Neural cell (in vitro differentiated cells): ENCODE results near the gene HOPX. TPM values are rescaled to one million over a fixed set of nuclear protein-coding genes. Genes with fewer than 3 reads are reported as not detected.
A peak's percentile ranks its signal among the peaks of the same experiment; 100 is the strongest.

Experiments
- H2AFZ ChIP-seq: fragments of 200-600, 300-800 bp; sonication (generic), shearing (Covaris generic); 2 replicates; pipeline ENCODE4 v1.6.0; 2014; ENCODE audit warnings: low read depth, mild to moderate bottlenecking, antibody characterized with exemption, low read length, moderate library complexity
- H3F3A ChIP-seq: fragments of 200-600 bp; shearing (Covaris generic); 2 replicates; pipeline ENCODE4 v1.6.1; 2016; ENCODE audit warnings: mild to moderate bottlenecking, moderate library complexity, mixed read lengths, antibody characterized with exemption, low read length; ENCODE audit not compliant: insufficient read depth, poor library complexity, severe bottlenecking
- H3K27ac ChIP-seq: fragments of 200-600, 300-800 bp; sonication (generic), shearing (Covaris generic); 2 replicates; pipeline ENCODE4 v1.5.1; 2014; ENCODE audit warnings: mild to moderate bottlenecking, low read length, moderate library complexity
- H3K27me3 ChIP-seq: fragments of 300-800, 200-600 bp; sonication (generic), shearing (Covaris generic); 2 replicates; pipeline ENCODE4 v1.6.0; 2014; ENCODE audit warnings: mild to moderate bottlenecking, low read depth, low read length, moderate library complexity; ENCODE audit not compliant: insufficient read depth
- H3K36me3 ChIP-seq: fragments of 300-800, 200-600 bp; sonication (generic), shearing (Covaris generic); 2 replicates; pipeline ENCODE4 v1.5.1; 2014; ENCODE audit warnings: mild to moderate bottlenecking, antibody characterized with exemption, low read length, moderate library complexity; ENCODE audit not compliant: insufficient read depth
- H3K4me2 ChIP-seq: fragments of 300-800, 200-600 bp; sonication (generic), shearing (Covaris generic); 2 replicates; pipeline ENCODE4 v1.6.0; 2014; ENCODE audit warnings: mild to moderate bottlenecking, low read length
- H3K4me3 ChIP-seq: fragments of 300-800, 200-600 bp; sonication (generic), shearing (Covaris generic); 2 replicates; pipeline ENCODE4 v1.5.1; 2014; ENCODE audit warnings: mild to moderate bottlenecking, low read length, moderate library complexity
- H3K79me2 ChIP-seq: fragments of 200-600 bp; shearing (Covaris generic); replicated peaks from 2 replicates; pipeline ENCODE4 v1.6.0; 2014; ENCODE audit warnings: mild to moderate bottlenecking, low read length, moderate library complexity; ENCODE audit not compliant: insufficient read depth
- H3K9ac ChIP-seq: fragments of 300-800, 200-600 bp; sonication (generic), shearing (Covaris generic); 2 replicates; pipeline ENCODE4 v1.6.1; 2016; ENCODE audit warnings: mild to moderate bottlenecking, low read length, mixed read lengths
- H3K9me2 ChIP-seq: fragments of 200-600 bp; shearing (Covaris generic); 2 replicates; pipeline ENCODE4 v1.6.1; 2016; ENCODE audit warnings: mild to moderate bottlenecking, low read length, mixed read lengths; ENCODE audit not compliant: insufficient read depth
- H3K9me3 ChIP-seq: fragments of 200-600, 300-800 bp; sonication (generic), shearing (Covaris generic); 2 replicates; pipeline ENCODE4 v1.6.1; 2016; ENCODE audit warnings: mild to moderate bottlenecking, mixed run types, low read length, moderate library complexity, mixed read lengths
- H4K20me1 ChIP-seq: fragments of 200-600 bp; shearing (Covaris generic); 2 replicates; pipeline ENCODE4 v1.6.1; 2016; ENCODE audit warnings: mild to moderate bottlenecking, mixed run types; ENCODE audit not compliant: insufficient read depth
- CTCF ChIP-seq: fragments of 450-650 bp; IDR thresholded peaks from 2 replicates; pipeline ENCODE4 v1.5.1; 2014; ENCODE audit warnings: antibody characterized with exemption, mild to moderate bottlenecking, moderate library complexity; ENCODE audit not compliant: poor library complexity, severe bottlenecking
- EP300 ChIP-seq: fragments of 450-650 bp; conservative IDR thresholded peaks from 2 replicates; pipeline ENCODE4 v1.6.1; 2014; ENCODE audit warnings: antibody characterized with exemption, mild to moderate bottlenecking, moderate library complexity; ENCODE audit not compliant: poor library complexity, severe bottlenecking
- EZH2 ChIP-seq: fragments of 200-600, 300-800 bp; shearing (Covaris generic), sonication (generic); IDR thresholded peaks from 2 replicates; pipeline ENCODE4 v1.6.1; 2014; ENCODE audit warnings: antibody characterized with exemption, low read length, borderline replicate concordance, mild to moderate bottlenecking; ENCODE audit not compliant: insufficient read depth, poor library complexity, severe bottlenecking
- MXI1 ChIP-seq: fragments of 450-650 bp; conservative IDR thresholded peaks from 2 replicates; pipeline ENCODE4 v1.6.1; 2014; ENCODE audit warnings: antibody characterized with exemption, mild to moderate bottlenecking; ENCODE audit not compliant: poor library complexity, severe bottlenecking
- POLR2AphosphoS5 ChIP-seq: IDR thresholded peaks from 2 replicates; pipeline ENCODE4 v1.6.1; 2012
- RAD21 ChIP-seq: fragments of 450-650 bp; conservative IDR thresholded peaks from 2 replicates; pipeline ENCODE4 v1.6.1; 2014; ENCODE audit warnings: antibody characterized with exemption, mild to moderate bottlenecking, moderate library complexity
- REST ChIP-seq: IDR thresholded peaks from 2 replicates; pipeline ENCODE4 v1.6.1; 2012; ENCODE audit warnings: borderline replicate concordance
- SMC3 ChIP-seq: fragments of 450-650 bp; conservative IDR thresholded peaks from 2 replicates; pipeline ENCODE4 v1.6.1; 2014; ENCODE audit warnings: antibody characterized with exemption, mild to moderate bottlenecking, moderate library complexity; ENCODE audit not compliant: poor library complexity
- TAF1 ChIP-seq: IDR thresholded peaks from 2 replicates; pipeline ENCODE4 v1.6.1; 2012; ENCODE audit warnings: low read depth
- polyA plus RNA-seq: library from polyadenylated mRNA; depleted of rRNA; stranded (reverse); fragments of >200 nt; gene quantifications from 2 replicates; pipeline ENCODE4 v1.2.3, GENCODE V29; 2014

Gene HOPX
- polyA plus RNA-seq, 1 donor from 2014 or later: 2.0 TPM

GRCh38 chr4:56656346-56656643 lies 24.8 kb downstream of the HOPX start:
- no peak overlapping the region for H3K27ac ChIP-seq
- peak overlapping the region; percentile 54 for H3K9ac ChIP-seq

GRCh38 chr4:56655627-56656345 lies 25.3 kb downstream of the HOPX start:
- Histone ChIP-seq H3K9me3 (no peaks in the 10 kb centered on the region), H3K4me3 (peak overlapping the region; percentile 83), H4K20me1 (no peaks in the 10 kb centered on the region), H3K27me3 (peaks cover 48% of the 10 kb centered on the region), H3K27ac (no peak overlapping the region), H3K4me2 (peak overlapping the region; percentile 46), H3K9me2 (no peaks in the 10 kb centered on the region), H3K79me2 (no peaks in the 10 kb centered on the region), H3K9ac (peak overlapping the region; percentile 54), H2AFZ (no peak overlapping the region), H3K36me3 (no peaks in the 10 kb centered on the region), H3F3A (no peaks in the 10 kb centered on the region)
- TF ChIP-seq POLR2AphosphoS5 (no peak), MXI1 (no peak), EP300 (no peak), REST (no peak), SMC3 (no peak)

More at GRCh38 chr4:56656346-56656643, 24.8 kb downstream of the HOPX start:
- no peaks in the 10 kb centered on the region for H3K36me3 ChIP-seq
- H4K20me1 ChIP-seq: no peaks in the 10 kb centered on the region
- H3K9me3 ChIP-seq: no peaks in the 10 kb centered on the region
- H3F3A ChIP-seq: no peaks in the 10 kb centered on the region
- H3K4me3 ChIP-seq: peak overlapping the region; percentile 83
- TF ChIP-seq POLR2AphosphoS5 (no peak), REST (no peak), RAD21 (no peak), TAF1 (no peak), CTCF (no peak), EZH2 (no peak), SMC3 (no peak), MXI1 (no peak), EP300 (no peak)
- peak overlapping the region; percentile 32 for H3K4me2 ChIP-seq
- H3K9me2 ChIP-seq: no peaks in the 10 kb centered on the region
- H3K79me2 ChIP-seq: no peaks in the 10 kb centered on the region
- no peak overlapping the region for H2AFZ ChIP-seq
- peaks cover 48% of the 10 kb centered on the region for H3K27me3 ChIP-seq
